ENCODE results near the gene ORC5.
"Not testable (repeated sequence)": the region's sequence is repeated elsewhere in the genome, so short reads cannot be mapped to it uniquely, and the experiment has no call there.

Gene ORC5

GRCh38 chr7:104192434-104192833 is 15.4 kb downstream of the ORC5 start:
- no peak for DNase-seq (ENCODE audit: extremely low read depth in 1 of 2, low read depth in 1 of 2)

GRCh38 chr7:104185346-104185745 is 22.5 kb downstream of the ORC5 start:
- DNase-seq (ENCODE audit: extremely low read depth in 1 of 2, low read depth in 1 of 2): no peak

GRCh38 chr7:104179178-104179577 is 28.6 kb downstream of the ORC5 start:
- no peak for DNase-seq (ENCODE audit: extremely low read depth in 1 of 2, low read depth in 1 of 2)

GRCh38 chr7:104177565-104178083 is 30.2 kb downstream of the ORC5 start:
- not testable (repeated sequence) for DNase-seq (ENCODE audit: extremely low read depth in 1 of 2, low read depth in 1 of 2)

GRCh38 chr7:104176332-104176731 is 31.5 kb downstream of the ORC5 start:
- DNase-seq (ENCODE audit: extremely low read depth in 1 of 2, low read depth in 1 of 2): no peak

- no peak for DNase-seq (ENCODE audit: extremely low read depth in 1 of 2, low read depth in 1 of 2)
Observed at GRCh38 chr7:104175361-104175984, 32.3 kb downstream of the ORC5 start.

- DNase-seq (ENCODE audit: extremely low read depth in 1 of 2, low read depth in 1 of 2): no peak
Observed at GRCh38 chr7:104174798-104175197, 33.0 kb downstream of the ORC5 start.

- no peak for DNase-seq (ENCODE audit: extremely low read depth in 1 of 2, low read depth in 1 of 2)
Observed at GRCh38 chr7:104162081-104162480, 45.7 kb downstream of the ORC5 start.

- no peak for DNase-seq (ENCODE audit: extremely low read depth in 1 of 2, low read depth in 1 of 2)
Observed at GRCh38 chr7:104161244-104161643, 46.6 kb downstream of the ORC5 start.

GRCh38 chr7:104160375-104160774 is 47.4 kb downstream of the ORC5 start:
- no peak for DNase-seq (ENCODE audit: extremely low read depth in 1 of 2, low read depth in 1 of 2)

- no peak for DNase-seq (ENCODE audit: extremely low read depth in 1 of 2, low read depth in 1 of 2)
Observed at GRCh38 chr7:104156842-104157277, 51.0 kb downstream of the ORC5 start.

GRCh38 chr7:104153287-104153686 is 54.5 kb downstream of the ORC5 start:
- no peak for DNase-seq (ENCODE audit: extremely low read depth in 1 of 2, low read depth in 1 of 2)

GRCh38 chr7:104152468-104152867 is 55.3 kb downstream of the ORC5 start:
- DNase-seq (ENCODE audit: extremely low read depth in 1 of 2, low read depth in 1 of 2): no peak

- no peak for DNase-seq (ENCODE audit: extremely low read depth in 1 of 2, low read depth in 1 of 2)
Observed at GRCh38 chr7:104150470-104150869, 57.3 kb downstream of the ORC5 start.

GRCh38 chr7:104149822-104150221 is 58.0 kb downstream of the ORC5 start:
- DNase-seq (ENCODE audit: extremely low read depth in 1 of 2, low read depth in 1 of 2): no peak

- no peak for DNase-seq (ENCODE audit: extremely low read depth in 1 of 2, low read depth in 1 of 2)
Observed at GRCh38 chr7:104142147-104142546, 65.7 kb downstream of the ORC5 start.

- no peak for DNase-seq (ENCODE audit: extremely low read depth in 1 of 2, low read depth in 1 of 2)
Observed at GRCh38 chr7:104137971-104138370, 69.8 kb downstream of the ORC5 start.

- DNase-seq (ENCODE audit: extremely low read depth in 1 of 2, low read depth in 1 of 2): no peak
Observed at GRCh38 chr7:104137511-104137910, 70.3 kb downstream of the ORC5 start.

GRCh38 chr7:104136981-104137380 is 70.8 kb downstream of the ORC5 start:
- no peak for DNase-seq (ENCODE audit: extremely low read depth in 1 of 2, low read depth in 1 of 2)

- DNase-seq (ENCODE audit: extremely low read depth in 1 of 2, low read depth in 1 of 2): no peak
Observed at GRCh38 chr7:104136561-104136960, 71.3 kb downstream of the ORC5 start.

- DNase-seq (ENCODE audit: extremely low read depth in 1 of 2, low read depth in 1 of 2): no peak
Observed at GRCh38 chr7:104135760-104136558, 71.9 kb downstream of the ORC5 start.

- no peak for DNase-seq (ENCODE audit: extremely low read depth in 1 of 2, low read depth in 1 of 2)
Observed at GRCh38 chr7:104133238-104133637, 74.6 kb downstream of the ORC5 start.
